Skeletal muscle tissue (tissue), 5 donors: ENCODE data around the gene CD3E. TPM values are rescaled to one million over a fixed set of nuclear protein-coding genes. Genes with fewer than 3 reads are reported as not detected.

Source experiments
- H3K27ac ChIP-seq: one replicate; pipeline ENCODE4 v1.7.0; 2013; ENCODE audit warnings: mild to moderate bottlenecking, low read depth, low read length, inconsistent platforms
- H3K27me3 ChIP-seq, 3 donors: one replicate each; pipeline ENCODE4 v1.7.0; 2013; ENCODE audit warnings: low read length in 3 of 3; ENCODE audit not compliant: control insufficient read depth in 3 of 3, insufficient read depth in 3 of 3
- H3K36me3 ChIP-seq, 3 donors: one replicate each; pipeline ENCODE4 v1.7.0; 2013; ENCODE audit warnings: low read length in 3 of 3; ENCODE audit not compliant: control insufficient read depth in 3 of 3, insufficient read depth in 3 of 3
- H3K4me1 ChIP-seq, 3 donors: one replicate each; pipeline ENCODE4 v1.7.0; 2013; ENCODE audit warnings: low read length in 3 of 3, mild to moderate bottlenecking in 3 of 3; ENCODE audit not compliant: control insufficient read depth in 3 of 3, insufficient read depth in 3 of 3
- H3K4me3 ChIP-seq, 3 donors: one replicate each; pipeline ENCODE4 v1.7.0; 2013; ENCODE audit warnings: low read length in 3 of 3
- H3K9ac ChIP-seq, 3 donors: one replicate each; pipeline ENCODE4 v1.7.0; 2013; ENCODE audit warnings: low read length in 3 of 3, mild to moderate bottlenecking in 3 of 3, moderate library complexity in 2 of 3, low read depth in 1 of 3
- H3K9me3 ChIP-seq, 3 donors: one replicate each; pipeline ENCODE4 v1.7.0; 2013; ENCODE audit warnings: low read length in 3 of 3; ENCODE audit not compliant: control insufficient read depth in 3 of 3
- small RNA-seq: library from RNA; depleted of rRNA; stranded (forward); fragments of <200 nt; gene quantifications from one replicate; pipeline ENCODE3, GENCODE V24; 2014
- total RNA-seq: library from RNA; depleted of rRNA; stranded (reverse); fragments of >200 nt; gene quantifications from one replicate; pipeline ENCODE4 v1.2.3, GENCODE V29; 2014
- donor health status: Osteomylitis.

CD3E gene
- total RNA-seq, 1 donor from 2014 or later = not detected

DNA sequence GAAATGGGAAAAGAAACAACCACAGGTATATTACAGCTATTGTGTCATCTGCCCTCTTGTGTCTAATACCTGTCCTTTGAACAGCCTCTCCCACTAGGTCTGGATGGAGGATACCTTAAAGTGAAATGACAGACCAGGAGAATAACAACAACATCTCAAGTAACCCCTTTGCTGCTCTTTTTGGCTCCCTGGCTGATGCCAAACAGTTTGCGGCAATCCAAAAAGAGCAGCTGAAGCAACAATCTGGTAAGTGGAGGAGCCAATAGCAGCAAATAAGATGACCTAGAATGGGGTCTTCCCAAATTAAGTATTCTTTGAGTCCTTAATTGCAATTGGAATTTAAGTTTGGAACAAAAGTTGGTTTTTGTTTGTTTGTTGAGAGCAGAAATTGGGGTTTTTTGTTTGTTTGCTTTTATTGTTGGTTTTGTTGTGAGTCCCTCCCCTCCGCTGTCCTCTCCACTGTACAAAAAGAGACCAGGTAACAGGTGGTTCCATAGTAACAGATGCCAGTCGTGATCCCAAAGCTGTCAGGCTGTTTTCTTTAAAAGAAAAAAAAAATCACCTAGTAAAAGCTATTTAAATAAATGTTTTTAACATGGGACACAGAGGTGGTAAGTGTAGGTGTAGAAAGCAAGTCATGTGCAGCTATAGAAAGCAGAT, 60.6 kb downstream of the CD3E start:
- peaks cover 13 to 32% (median 20%) of the 10 kb centered on the region in 3 donors for H3K36me3 ChIP-seq

More for the DNA sequence above, 60.6 kb downstream of the CD3E start:
- Histone ChIP-seq H3K9ac (peak overlapping the region in 1 of 3 donors; percentile 15), H3K4me1 (peaks cover 15 to 36% (median 24%) of the 10 kb centered on the region in 3 donors), H3K4me3 (no peak overlapping the region), H3K9me3 (no peaks in the 10 kb centered on the region), H3K27me3 (no peaks in the 10 kb centered on the region), H3K27ac (peak overlapping the region; percentile 84)

Small RNA genes within 50 kb of the gene (small RNA-seq; reads per million reads assigned to genes)
- not detected for gene AP001582.1

Other genes starting within 250 kb of the CD3E start
- gene TMPRSS4, start 227.7 kb upstream of the CD3E start, total RNA-seq = not detected
- gene SMIM35, start 217.8 kb upstream of the CD3E start, total RNA-seq = not detected
- gene SCN4B, start 151.9 kb upstream of the CD3E start, total RNA-seq = 2.1 TPM
- 2.1 TPM for gene SCN2B, start 128.1 kb upstream of the CD3E start, total RNA-seq
- 6.8 TPM for gene JAML, start 79.7 kb upstream of the CD3E start, total RNA-seq
- gene MPZL3, start 52.4 kb upstream of the CD3E start, total RNA-seq = 1.0 TPM
- 1.0 TPM for gene MPZL2, start 40.4 kb upstream of the CD3E start, total RNA-seq
- gene CD3D, start 38.0 kb downstream of the CD3E start, total RNA-seq = not detected
- under 0.01 TPM for gene CD3G, start 39.6 kb downstream of the CD3E start, total RNA-seq
- gene UBE4A, start 54.9 kb downstream of the CD3E start, total RNA-seq = 21.4 TPM
- gene ATP5MG, start 96.9 kb downstream of the CD3E start, total RNA-seq = 79.9 TPM
- 20.4 TPM for gene KMT2A, start 131.8 kb downstream of the CD3E start, total RNA-seq
- gene TTC36, start 222.7 kb downstream of the CD3E start, total RNA-seq = 1.0 TPM
- gene TMEM25, start 226.5 kb downstream of the CD3E start, total RNA-seq = 8.9 TPM